ENCODE results near the gene METTL16.

GRCh38 chr17:2452216-2452750 lies 59.4 kb downstream of the METTL16 start:
- TF ChIP-seq POLR2A (IDR thresholded peaks at IDR 0.05) (no peak), CTCF (IDR thresholded peaks at IDR 0.05) (no peak)

Measured in thyroid gland (tissue), 4 donors.